ENCODE results near the gene KRT28.

DNA sequence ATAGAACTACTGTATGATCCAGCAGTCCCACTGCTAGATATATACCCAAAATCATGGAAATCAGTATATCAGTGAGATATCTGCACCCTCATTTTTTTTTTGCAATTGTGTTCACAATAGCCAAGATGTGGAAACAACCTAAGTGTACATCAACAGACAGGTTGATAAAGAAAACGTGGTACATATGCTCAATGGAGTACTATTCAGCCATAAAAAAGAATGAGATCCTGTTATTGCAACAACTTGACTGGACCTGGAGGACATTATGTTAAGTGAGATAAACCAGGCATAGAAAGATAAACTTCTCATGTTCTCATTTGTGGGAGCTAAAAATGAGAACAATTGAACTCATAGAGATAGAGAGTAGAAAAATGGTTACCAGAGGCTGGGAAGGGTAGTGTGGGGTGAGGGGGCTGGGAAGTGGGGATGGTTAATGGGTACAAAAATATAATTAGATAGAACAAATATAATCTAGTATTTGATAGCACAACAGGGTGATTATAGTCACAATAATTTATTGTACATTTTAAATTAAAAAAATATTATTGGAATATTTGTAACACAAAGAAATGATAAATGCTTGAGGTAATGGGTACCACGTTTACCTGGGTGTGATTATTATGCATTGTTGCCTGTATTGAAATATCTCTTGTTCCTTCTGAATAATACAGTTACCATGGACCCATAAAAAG lies 30.5 kb upstream of the KRT28 start:
- TF ChIP-seq BHLHE40 (IDR thresholded peaks at IDR 0.05; ENCODE audit: borderline replicate concordance) (no peak), SUZ12 (IDR thresholded peaks at IDR 0.05) (no peak), FOXA1 (IDR thresholded peaks at IDR 0.05) (no peak), FOXM1 (IDR thresholded peaks at IDR 0.05; ENCODE audit: borderline replicate concordance) (no peak), SP1 (IDR thresholded peaks at IDR 0.05) (no peak), NFRKB (IDR thresholded peaks at IDR 0.05) (no peak), ZNF384 (IDR thresholded peaks at IDR 0.05) (no peak), HDGF (IDR thresholded peaks at IDR 0.05; ENCODE audit: borderline replicate concordance) (no peak), FOXK2 (IDR thresholded peaks at IDR 0.05) (no peak), LEF1 (IDR thresholded peaks at IDR 0.05; ENCODE audit: borderline replicate concordance) (no peak)

Measured in HEK293T (cell line).